BJ (cell line): ENCODE data around the gene OVOL3. TPM values are rescaled to one million over a fixed set of nuclear protein-coding genes. Genes with fewer than 3 reads are reported as not detected.

Experiments
- CTCF ChIA-PET: fragments of 350-600 bp; formaldehyde crosslinking; extraction: SDS; loops from one replicate; lab custom pipeline; 2021; ENCODE audit warnings: antibody characterized with exemption, inconsistent platforms; lab: Yijun Ruan, JAX
- POLR2A ChIA-PET: fragments of 300-600 bp; sonication (Branson Sonifier 250); formaldehyde crosslinking; extraction: SDS; loops from one replicate; lab custom pipeline; 2021; ENCODE audit warnings: antibody characterized with exemption; lab: Charles Lee
- DNase-seq: peaks from one replicate; pipeline ENCODE4 v3.0.0-alpha.2; 2011; ENCODE audit warnings: low read depth
- H3K27me3 ChIP-seq: 2 replicates; pipeline ENCODE4 v1.6.0; 2011; ENCODE audit warnings: low read length; ENCODE audit not compliant: control insufficient read depth, insufficient read depth
- H3K36me3 ChIP-seq: 2 replicates; pipeline ENCODE4 v1.5.1; 2011; ENCODE audit warnings: low read length; ENCODE audit not compliant: control insufficient read depth, insufficient read depth
- H3K4me3 ChIP-seq: 2 replicates; pipeline ENCODE4 v1.5.1; 2011; ENCODE audit warnings: low read depth, mild to moderate bottlenecking, control low read depth, low read length
- CTCF ChIP-seq: IDR thresholded peaks from 2 replicates; pipeline ENCODE4 v1.5.1; 2011; ENCODE audit warnings: low read depth, mild to moderate bottlenecking, control low read depth, inconsistent platforms, low read length, moderate library complexity; ENCODE audit not compliant: insufficient read depth
- polyA plus RNA-seq: library from polyadenylated mRNA; depleted of rRNA; stranded (reverse); fragments of >200 nt; gene quantifications from 2 replicates; pipeline ENCODE4 v1.2.3, GENCODE V29; 2011

The OVOL3 gene
- polyA plus RNA-seq, 1 experiment: not detected

- Histone ChIP-seq H3K4me3 (no peak overlapping the region), H3K27me3 (no peaks in the 10 kb centered on the region), H3K36me3 (peaks cover 4% of the 10 kb centered on the region)
- ChIA-PET POLR2A (no interaction called here), CTCF (no interaction called here)
- TF ChIP-seq CTCF: no peak
- no peak for DNase-seq
These were observed 11.7 kb upstream of the OVOL3 start for GRCh38 chr19:36099166-36099785.

- H3K4me3 ChIP-seq: no peak overlapping the region
- no peaks in the 10 kb centered on the region for H3K27me3 ChIP-seq
- POLR2A ChIA-PET: no interaction called here
- H3K36me3 ChIP-seq: peaks cover 5% of the 10 kb centered on the region
- no peak for TF ChIP-seq CTCF
- no peak for DNase-seq
- CTCF ChIA-PET: interaction anchor here (1.2 kb wide), 1 partner anchor 40 kb away, joined by 3 read pairs; no protein-coding TSS in a partner anchor
These were observed 10.5 kb upstream of the OVOL3 start for GRCh38 chr19:36100476-36100875.

GRCh38 chr19:36101550-36102327 is 9.2 kb upstream of the OVOL3 start:
- Histone ChIP-seq H3K36me3 (peaks cover 5% of the 10 kb centered on the region), H3K27me3 (no peaks in the 10 kb centered on the region), H3K4me3 (no peak overlapping the region)
- no peak for TF ChIP-seq CTCF
- POLR2A ChIA-PET: no interaction called here
- no peak for DNase-seq
- CTCF ChIA-PET: interaction anchor here (1.2 kb wide), 1 partner anchor 41 kb away, joined by 3 read pairs; no protein-coding TSS in a partner anchor

GRCh38 chr19:36103040-36103626 is 7.8 kb upstream of the OVOL3 start:
- Histone ChIP-seq H3K4me3 (no peak overlapping the region), H3K36me3 (peaks cover 5% of the 10 kb centered on the region), H3K27me3 (no peaks in the 10 kb centered on the region)
- no peak for DNase-seq
- ChIA-PET CTCF (interaction anchor here (1.5 kb wide), 1 partner anchor 8 kb away, joined by 3 read pairs; no protein-coding TSS in a partner anchor), POLR2A (no interaction called here)
- no peak for TF ChIP-seq CTCF
